Iris pigment epithelial cell (primary cell): ENCODE data around the gene ZNF316.
A peak's percentile ranks its signal among the peaks of the same experiment; 100 is the strongest.
"Not testable (repeated sequence)": the region's sequence is repeated elsewhere in the genome, so short reads cannot be mapped to it uniquely, and the experiment has no call there.

Experiments
- DNase-seq: peaks from one replicate; pipeline ENCODE4 v3.0.0-alpha.2; 2011; ENCODE audit warnings: low read depth

ZNF316 gene

GRCh38 chr7:6621195-6622133 is 15.7 kb upstream of the ZNF316 start:
- no peak for DNase-seq

- DNase-seq: no peak
These were observed 14.9 kb upstream of the ZNF316 start for GRCh38 chr7:6622134-6622710.

GRCh38 chr7:6623589-6624245 is 13.4 kb upstream of the ZNF316 start:
- no peak for DNase-seq

GRCh38 chr7:6624246-6624611 is 12.9 kb upstream of the ZNF316 start:
- DNase-seq: no peak

- no peak for DNase-seq
These were observed 9.1 kb upstream of the ZNF316 start for GRCh38 chr7:6628045-6628444.

GRCh38 chr7:6630007-6630849 is 6.9 kb upstream of the ZNF316 start:
- DNase-seq: no peak

GRCh38 chr7:6631605-6632004 is 5.5 kb upstream of the ZNF316 start:
- DNase-seq: no peak

GRCh38 chr7:6634021-6634420 is 3.1 kb upstream of the ZNF316 start:
- no peak for DNase-seq

- not testable (repeated sequence) for DNase-seq
These were observed 2.1 kb upstream of the ZNF316 start for GRCh38 chr7:6634971-6635370.

- peak; percentile 15 for DNase-seq
These were observed 569 bp downstream of the ZNF316 start for GRCh38 chr7:6637544-6638229.

- no peak for DNase-seq
These were observed 1.9 kb downstream of the ZNF316 start for GRCh38 chr7:6639032-6639431.

- DNase-seq: no peak
These were observed 2.5 kb downstream of the ZNF316 start for GRCh38 chr7:6639627-6640026.

GRCh38 chr7:6640246-6640721 is 3.2 kb downstream of the ZNF316 start:
- DNase-seq: peak; percentile 76

- DNase-seq: no peak
These were observed 4.4 kb downstream of the ZNF316 start for GRCh38 chr7:6641305-6642035.

GRCh38 chr7:6642239-6642839 is 5.2 kb downstream of the ZNF316 start:
- no peak for DNase-seq

GRCh38 chr7:6642861-6643640 is 5.9 kb downstream of the ZNF316 start:
- DNase-seq: no peak

GRCh38 chr7:6643915-6644625 is 7.0 kb downstream of the ZNF316 start:
- no peak for DNase-seq

GRCh38 chr7:6644728-6645127 is 7.6 kb downstream of the ZNF316 start:
- DNase-seq: no peak

GRCh38 chr7:6646465-6646864 is 9.3 kb downstream of the ZNF316 start:
- DNase-seq: no peak
